Measurements from ENCODE around the gene CACNA2D3. TPM values are rescaled to one million over a fixed set of nuclear protein-coding genes. Genes with fewer than 3 reads are reported as not detected.

The CACNA2D3 gene
- total RNA-seq, 2 donors from 2014 or later = 0.97 TPM; not detected in 1

DNA sequence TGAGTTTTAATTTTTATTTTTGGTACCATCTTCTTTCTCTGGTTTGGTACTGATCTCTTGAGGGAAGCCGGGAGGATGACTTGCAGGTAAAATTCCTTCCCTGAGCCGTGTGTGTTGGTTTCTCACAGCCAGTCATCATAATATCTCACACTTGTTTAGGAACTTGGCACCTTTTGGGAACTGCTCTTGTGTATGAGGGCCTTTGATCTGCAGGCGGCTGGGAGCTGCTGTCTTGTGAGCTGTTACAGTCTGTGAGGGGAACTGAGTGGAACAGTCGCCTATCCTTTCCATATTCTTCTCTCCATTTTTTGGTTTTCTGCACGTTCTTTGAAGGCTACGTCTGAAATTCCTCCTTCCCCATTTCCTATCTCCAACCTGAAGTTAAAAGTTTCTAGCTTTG is 75.2 kb downstream of the CACNA2D3 start:
- DNase-seq = no peak
- no peak overlapping the region for H3K4me3 Mint-ChIP-seq
- H3K27ac Mint-ChIP-seq = no peak overlapping the region
- no peaks in the 10 kb centered on the region for H3K36me3 Mint-ChIP-seq (ENCODE audit: low read depth)
- Histone ChIP-seq H3K36me3 (ENCODE audit: control insufficient read depth, insufficient read depth, low read length) (no peaks in the 10 kb centered on the region), H3K27me3 (ENCODE audit: control insufficient read depth, insufficient read depth, low read length, poor library complexity, severe bottlenecking) (no peaks in the 10 kb centered on the region), H3K9me3 (ENCODE audit: control insufficient read depth, low read length) (no peaks in the 10 kb centered on the region), H3K9ac (ENCODE audit: extremely low read depth, low read length, poor library complexity, severe bottlenecking) (no peak overlapping the region), H3K27ac (ENCODE audit: low read depth, low read length) (no peak overlapping the region), H3K4me1 (ENCODE audit: control insufficient read depth, insufficient read depth, low read length) (no peaks in the 10 kb centered on the region), H3K4me3 (ENCODE audit: low read length) (no peak overlapping the region)
- WGBS, 2 experiments (ENCODE audit: insufficient coverage in 1 of 2, insufficient read length in 1 of 2) = 67 to 88% methylated on average over 1 to 6 of the region's 6 CpGs
- no peaks in the 10 kb centered on the region for H3K9me3 Mint-ChIP-seq
- peaks cover 15% of the 10 kb centered on the region for H3K4me1 Mint-ChIP-seq
- no peaks in the 10 kb centered on the region for H3K27me3 Mint-ChIP-seq (ENCODE audit: insufficient read depth)
- TF ChIP-seq, protein P1, sequence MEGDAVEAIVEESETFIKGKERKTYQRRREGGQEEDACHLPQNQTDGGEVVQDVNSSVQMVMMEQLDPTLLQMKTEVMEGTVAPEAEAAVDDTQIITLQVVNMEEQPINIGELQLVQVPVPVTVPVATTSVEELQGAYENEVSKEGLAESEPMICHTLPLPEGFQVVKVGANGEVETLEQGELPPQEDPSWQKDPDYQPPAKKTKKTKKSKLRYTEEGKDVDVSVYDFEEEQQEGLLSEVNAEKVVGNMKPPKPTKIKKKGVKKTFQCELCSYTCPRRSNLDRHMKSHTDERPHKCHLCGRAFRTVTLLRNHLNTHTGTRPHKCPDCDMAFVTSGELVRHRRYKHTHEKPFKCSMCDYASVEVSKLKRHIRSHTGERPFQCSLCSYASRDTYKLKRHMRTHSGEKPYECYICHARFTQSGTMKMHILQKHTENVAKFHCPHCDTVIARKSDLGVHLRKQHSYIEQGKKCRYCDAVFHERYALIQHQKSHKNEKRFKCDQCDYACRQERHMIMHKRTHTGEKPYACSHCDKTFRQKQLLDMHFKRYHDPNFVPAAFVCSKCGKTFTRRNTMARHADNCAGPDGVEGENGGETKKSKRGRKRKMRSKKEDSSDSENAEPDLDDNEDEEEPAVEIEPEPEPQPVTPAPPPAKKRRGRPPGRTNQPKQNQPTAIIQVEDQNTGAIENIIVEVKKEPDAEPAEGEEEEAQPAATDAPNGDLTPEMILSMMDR (conservative IDR thresholded peaks at IDR 0.05) = no peak

DNA sequence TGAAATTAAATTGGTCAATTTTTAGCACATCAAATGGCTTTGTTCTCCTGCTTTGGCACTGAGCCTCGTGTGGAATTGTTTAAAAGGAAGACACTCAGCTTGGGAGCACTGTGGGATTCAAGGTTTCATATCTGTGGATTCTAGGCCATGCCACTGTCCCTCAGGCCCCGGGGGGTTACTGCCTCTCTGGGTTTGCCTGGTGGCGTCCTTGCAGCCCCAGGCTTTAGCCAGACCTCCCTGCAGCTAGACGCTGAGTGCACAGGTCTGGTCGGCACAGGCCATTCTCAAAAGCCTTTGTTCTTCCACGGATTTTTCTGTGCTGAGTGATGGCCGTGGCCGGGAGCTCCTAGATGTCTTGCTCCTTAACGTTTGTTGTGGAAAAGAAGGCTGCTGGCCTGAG is 76.2 kb downstream of the CACNA2D3 start:
- Mint-ChIP-seq H3K9me3 (no peaks in the 10 kb centered on the region), H3K27me3 (ENCODE audit: insufficient read depth) (no peaks in the 10 kb centered on the region), H3K27ac (no peak overlapping the region), H3K36me3 (ENCODE audit: low read depth) (no peaks in the 10 kb centered on the region), H3K4me1 (peaks cover 7% of the 10 kb centered on the region), H3K4me3 (no peak overlapping the region)
- 63 to 67% methylated on average over 9 of the region's 9 CpGs for WGBS, 2 experiments (ENCODE audit: insufficient coverage in 1 of 2, insufficient read length in 1 of 2)
- Histone ChIP-seq H3K4me3 (ENCODE audit: low read length) (no peak overlapping the region), H3K9me3 (ENCODE audit: control insufficient read depth, low read length) (no peaks in the 10 kb centered on the region), H3K36me3 (ENCODE audit: control insufficient read depth, insufficient read depth, low read length) (no peaks in the 10 kb centered on the region), H3K27me3 (ENCODE audit: control insufficient read depth, insufficient read depth, low read length, poor library complexity, severe bottlenecking) (no peaks in the 10 kb centered on the region), H3K27ac (ENCODE audit: low read depth, low read length) (no peak overlapping the region), H3K4me1 (ENCODE audit: control insufficient read depth, insufficient read depth, low read length) (no peaks in the 10 kb centered on the region), H3K9ac (ENCODE audit: extremely low read depth, low read length, poor library complexity, severe bottlenecking) (no peak overlapping the region)
- TF ChIP-seq, protein P1 (conservative IDR thresholded peaks at IDR 0.05) = no peak
- no peak for DNase-seq

DNA sequence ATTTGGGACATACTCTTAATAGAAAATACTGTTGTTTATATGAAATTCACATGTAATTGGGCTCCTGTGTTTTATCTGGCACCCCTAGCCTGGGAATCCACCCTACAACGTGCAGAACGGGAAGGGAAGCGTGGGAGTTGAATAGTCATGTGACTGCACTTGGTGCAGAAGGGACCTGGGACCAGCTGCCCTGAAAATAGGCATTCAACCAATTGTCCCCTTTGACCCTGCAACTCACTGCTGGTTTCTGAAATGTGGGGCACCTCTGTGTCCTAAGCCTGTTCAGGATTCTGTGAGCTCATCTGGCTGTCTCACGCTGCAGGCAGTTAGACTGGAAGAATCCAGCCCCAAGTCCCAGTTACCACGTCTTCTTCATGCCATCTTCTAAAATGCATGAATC is 79.7 kb downstream of the CACNA2D3 start:
- Histone ChIP-seq H3K36me3 (ENCODE audit: control insufficient read depth, insufficient read depth, low read length) (no peaks in the 10 kb centered on the region), H3K27ac (ENCODE audit: low read depth, low read length) (no peak overlapping the region), H3K9ac (ENCODE audit: extremely low read depth, low read length, poor library complexity, severe bottlenecking) (no peak overlapping the region), H3K27me3 (ENCODE audit: control insufficient read depth, insufficient read depth, low read length, poor library complexity, severe bottlenecking) (no peaks in the 10 kb centered on the region), H3K9me3 (ENCODE audit: control insufficient read depth, low read length) (no peaks in the 10 kb centered on the region), H3K4me3 (ENCODE audit: low read length) (no peak overlapping the region), H3K4me1 (ENCODE audit: control insufficient read depth, insufficient read depth, low read length) (no peaks in the 10 kb centered on the region)
- no peak for DNase-seq
- Mint-ChIP-seq H3K4me3 (no peak overlapping the region), H3K4me1 (peaks cover 8% of the 10 kb centered on the region), H3K36me3 (ENCODE audit: low read depth) (no peaks in the 10 kb centered on the region), H3K27me3 (ENCODE audit: insufficient read depth) (no peaks in the 10 kb centered on the region), H3K9me3 (no peaks in the 10 kb centered on the region), H3K27ac (no peak overlapping the region)
- 85 to 97% methylated on average over 5 of the region's 5 CpGs for WGBS, 2 experiments (ENCODE audit: insufficient coverage in 1 of 2, insufficient read length in 1 of 2)
- TF ChIP-seq, protein P1 (conservative IDR thresholded peaks at IDR 0.05) = no peak

Measured in endodermal cell (in vitro differentiated cells).